Peyer's patch (tissue), 4 donors: ENCODE measurements around the gene CGB1.

Experiments used
- CTCF ChIP-seq, 6 experiments: fragments of 450-650 bp in 4 of 6; fragments of 200-600 bp in 2 of 6; sonication (generic) in 1 of 6; IDR thresholded peaks; one replicate each; pipeline ENCODE4 v1.5.1; 2017 to 2019; ENCODE audit warnings: antibody characterized with exemption in 6 of 6, mild to moderate bottlenecking in 3 of 6, moderate library complexity in 1 of 6
- POLR2A ChIP-seq, 2 donors: fragments of 450-650 bp; IDR thresholded peaks; one replicate each; pipeline ENCODE4 v1.5.1; 2017; ENCODE audit warnings: antibody characterized with exemption in 2 of 2, mild to moderate bottlenecking in 2 of 2, moderate library complexity in 2 of 2

GRCh38 chr19:49020342-49020741 is 16.4 kb downstream of the CGB1 start:
- TF ChIP-seq CTCF (IDR thresholded peaks at IDR 0.05) (no peak), POLR2A (IDR thresholded peaks at IDR 0.05) (no peak)
